ENCODE data around the gene KRT86. TPM values are rescaled to one million over a fixed set of nuclear protein-coding genes. Genes with fewer than 3 reads are reported as not detected.

Gene KRT86
- total and polyA plus RNA-seq, 2 experiments from 2014 or later = 0.16 TPM; not detected in 1

DNA sequence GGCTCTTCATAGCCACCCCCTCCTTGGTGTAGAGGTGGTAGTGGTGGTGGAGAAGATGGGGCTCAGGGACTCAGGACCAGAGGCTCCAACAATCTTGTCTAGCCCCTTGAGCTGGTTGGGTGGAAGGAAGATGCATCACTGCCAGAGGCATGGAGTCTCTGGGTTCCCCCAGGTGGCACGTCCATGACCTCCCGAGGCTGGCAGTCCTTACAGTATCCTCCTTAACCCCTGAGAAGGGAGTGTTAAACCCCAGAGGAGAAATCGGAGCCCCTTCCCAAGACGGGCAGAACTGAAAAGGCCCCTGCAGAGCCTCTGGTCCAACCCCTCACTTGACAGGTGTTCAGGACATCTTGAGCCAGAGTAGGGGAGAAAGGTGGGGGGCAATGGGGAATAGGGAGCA, 37.6 kb downstream of the KRT86 start:
- Histone ChIP-seq H3K4me3 (no peak overlapping the region), H3K27ac (ENCODE audit: low read depth) (no peak overlapping the region), H4K20me1 (replicated peaks; ENCODE audit: insufficient read depth) (no peaks in the 10 kb centered on the region), H2AFZ (no peak overlapping the region), H3K27me3 (ENCODE audit: insufficient read depth) (peaks cover 36% of the 10 kb centered on the region), H3K4me2 (no peak overlapping the region), H3F3A (replicated peaks; ENCODE audit: low read depth) (no peaks in the 10 kb centered on the region), H3K4me1 (ENCODE audit: insufficient read depth) (peaks cover 7% of the 10 kb centered on the region), H3K79me2 (replicated peaks; ENCODE audit: insufficient read depth) (no peaks in the 10 kb centered on the region), H3K9me2 (ENCODE audit: insufficient read depth) (no peaks in the 10 kb centered on the region), H3K36me3 (ENCODE audit: insufficient read depth) (no peaks in the 10 kb centered on the region)
- no peaks in the 10 kb centered on the region; the same call in 2 of the 3 replicates for H3K9me3 Mint-ChIP-seq
- TF ChIP-seq REST (IDR thresholded peaks at IDR 0.05; ENCODE audit: unreplicated experiment) (no peak), NANOG (IDR thresholded peaks at IDR 0.05; ENCODE audit: borderline replicate concordance) (no peak), ZNF331 (CRISPR knock-in tag; IDR thresholded peaks at IDR 0.05; ENCODE audit: low read depth) (no peak), CTCF (conservative IDR thresholded peaks at IDR 0.05; ENCODE audit: low read depth in 2 of 2) (no peak), EZH2phosphoT487 (IDR thresholded peaks at IDR 0.05; ENCODE audit: unreplicated experiment) (no peak), POLR2AphosphoS5 (IDR thresholded peaks at IDR 0.05; ENCODE audit: low read depth) (no peak), EZH2 (IDR thresholded peaks at IDR 0.05; ENCODE audit: low read depth, unreplicated experiment) (no peak), JUNB (IDR thresholded peaks at IDR 0.05; ENCODE audit: unreplicated experiment) (no peak), ZNF462 (CRISPR knock-in tag; IDR thresholded peaks at IDR 0.05) (no peak), STAT1 (IDR thresholded peaks at IDR 0.05; ENCODE audit: unreplicated experiment) (no peak), ZNF114 (CRISPR knock-in tag; IDR thresholded peaks at IDR 0.05) (no peak), CREB1 (CRISPR knock-in tag; IDR thresholded peaks at IDR 0.05; ENCODE audit: low read depth) (no peak)
- TF ChIP-seq, protein P1, sequence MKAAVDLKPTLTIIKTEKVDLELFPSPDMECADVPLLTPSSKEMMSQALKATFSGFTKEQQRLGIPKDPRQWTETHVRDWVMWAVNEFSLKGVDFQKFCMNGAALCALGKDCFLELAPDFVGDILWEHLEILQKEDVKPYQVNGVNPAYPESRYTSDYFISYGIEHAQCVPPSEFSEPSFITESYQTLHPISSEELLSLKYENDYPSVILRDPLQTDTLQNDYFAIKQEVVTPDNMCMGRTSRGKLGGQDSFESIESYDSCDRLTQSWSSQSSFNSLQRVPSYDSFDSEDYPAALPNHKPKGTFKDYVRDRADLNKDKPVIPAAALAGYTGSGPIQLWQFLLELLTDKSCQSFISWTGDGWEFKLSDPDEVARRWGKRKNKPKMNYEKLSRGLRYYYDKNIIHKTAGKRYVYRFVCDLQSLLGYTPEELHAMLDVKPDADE (IDR thresholded peaks at IDR 0.05) = no peak
- no peak overlapping the region for H3K27ac Mint-ChIP-seq
- no peak for DNase-seq (ENCODE audit: low spot score)
- peaks cover 8% of the 10 kb centered on the region; the same call in 2 of the 3 replicates for H3K4me1 Mint-ChIP-seq
- peaks cover 36% of the 10 kb centered on the region for H3K27me3 Mint-ChIP-seq (ENCODE audit: insufficient read depth, low read depth, poor library complexity)
- ATAC-seq = no peak
- no peak overlapping the region for H3K4me3 Mint-ChIP-seq
- H3K36me3 Mint-ChIP-seq (ENCODE audit: low read depth) = no peaks in the 10 kb centered on the region; the same call in 2 of the 3 replicates
